H9 (cell line): ENCODE results near the gene CCDC78. TPM values are rescaled to one million over a fixed set of nuclear protein-coding genes. Genes with fewer than 3 reads are reported as not detected.

Experiments used
- DNase-seq: peaks from one replicate; pipeline ENCODE4 v3.0.0-alpha.2; 2017
- H2AFZ ChIP-seq: one replicate; pipeline ENCODE4 v1.6.1; 2013; ENCODE audit warnings: mild to moderate bottlenecking, low read length, control low read depth, moderate library complexity
- H2AK5ac ChIP-seq: 2 replicates; pipeline ENCODE4 v1.6.1; 2013; ENCODE audit warnings: low read length, control low read depth, mixed read lengths; ENCODE audit not compliant: insufficient read length
- H2BK120ac ChIP-seq: one replicate; pipeline ENCODE4 v1.6.1; 2013; ENCODE audit warnings: low read depth, mild to moderate bottlenecking, low read length, control low read depth, inconsistent platforms; ENCODE audit not compliant: poor library complexity, severe bottlenecking
- H2BK12ac ChIP-seq: 2 replicates; pipeline ENCODE4 v1.6.1; 2013; ENCODE audit warnings: low read length, control low read depth, mixed read lengths, low read depth; ENCODE audit not compliant: insufficient read length
- H2BK15ac ChIP-seq: 2 replicates; pipeline ENCODE4 v1.6.1; 2013; ENCODE audit warnings: low read depth, low read length, control low read depth
- H2BK20ac ChIP-seq: one replicate; pipeline ENCODE4 v1.6.1; 2013; ENCODE audit warnings: low read depth, mild to moderate bottlenecking, low read length, control low read depth, inconsistent platforms; ENCODE audit not compliant: poor library complexity, severe bottlenecking
- H2BK5ac ChIP-seq: 2 replicates; pipeline ENCODE4 v1.6.1; 2013; ENCODE audit warnings: low read length, control low read depth, mixed read lengths; ENCODE audit not compliant: insufficient read length
- H3K14ac ChIP-seq: 2 replicates; pipeline ENCODE4 v1.6.1; 2013; ENCODE audit warnings: low read length, control low read depth; ENCODE audit not compliant: insufficient read depth
- H3K18ac ChIP-seq: 2 replicates; pipeline ENCODE4 v1.6.1; 2013; ENCODE audit warnings: low read depth, mild to moderate bottlenecking, mixed read lengths, low read length, control low read depth; ENCODE audit not compliant: insufficient read length
- H3K23ac ChIP-seq: 2 replicates; pipeline ENCODE4 v1.6.1; 2013; ENCODE audit warnings: low read length, control low read depth, mixed read lengths, low read depth; ENCODE audit not compliant: insufficient read length
- H3K23me2 ChIP-seq: 2 replicates; pipeline ENCODE4 v1.6.1; 2013; ENCODE audit warnings: low read depth, mild to moderate bottlenecking, mixed read lengths, low read length, control low read depth; ENCODE audit not compliant: insufficient read length, poor library complexity, severe bottlenecking
- H3K27ac ChIP-seq: 2 replicates; pipeline ENCODE4 v1.5.1; 2013; ENCODE audit warnings: low read length, control low read depth, mixed read lengths, low read depth; ENCODE audit not compliant: insufficient read length
- H3K27me3 ChIP-seq: 2 replicates; pipeline ENCODE4 v1.6.1; 2013; ENCODE audit warnings: low read length, control low read depth, inconsistent platforms; ENCODE audit not compliant: insufficient read depth
- H3K4ac ChIP-seq: 2 replicates; pipeline ENCODE4 v1.6.1; 2013; ENCODE audit warnings: low read depth, mild to moderate bottlenecking, control low read depth, inconsistent platforms, low read length, moderate library complexity
- H3K4me1 ChIP-seq: 2 replicates; pipeline ENCODE4 v1.6.1; 2013; ENCODE audit warnings: low read length, control low read depth, inconsistent platforms; ENCODE audit not compliant: insufficient read depth
- H3K4me2 ChIP-seq: 2 replicates; pipeline ENCODE4 v1.6.1; 2013; ENCODE audit warnings: low read length, control low read depth, mixed read lengths; ENCODE audit not compliant: insufficient read length, insufficient read depth
- H3K56ac ChIP-seq: 2 replicates; pipeline ENCODE4 v1.6.1; 2013; ENCODE audit warnings: low read depth, mild to moderate bottlenecking, mixed read lengths, low read length, control low read depth; ENCODE audit not compliant: insufficient read length
- H3K79me1 ChIP-seq: 2 replicates; pipeline ENCODE4 v1.6.1; 2013; ENCODE audit warnings: low read depth, mild to moderate bottlenecking, moderate library complexity, low read length, control low read depth, inconsistent platforms; ENCODE audit not compliant: insufficient read depth, poor library complexity, severe bottlenecking
- H3K79me2 ChIP-seq: 2 replicates; pipeline ENCODE4 v1.6.1; 2013; ENCODE audit warnings: low read length, control low read depth, inconsistent platforms; ENCODE audit not compliant: insufficient read depth
- H3K9ac ChIP-seq: 2 replicates; pipeline ENCODE4 v1.6.1; 2013; ENCODE audit warnings: low read length, control low read depth, mixed read lengths; ENCODE audit not compliant: insufficient read length; ENCODE audit errors: extremely low read depth
- H3K9me3 ChIP-seq: one replicate; pipeline ENCODE4 v1.6.1; 2013; ENCODE audit warnings: low read depth, low read length, inconsistent platforms; ENCODE audit not compliant: control insufficient read depth
- H3T11ph ChIP-seq: one replicate; pipeline ENCODE4 v1.6.1; 2013; ENCODE audit warnings: mild to moderate bottlenecking, low read length, control low read depth, inconsistent platforms
- H4K20me1 ChIP-seq: one replicate; pipeline ENCODE4 v1.6.1; 2013; ENCODE audit not compliant: control insufficient read depth, insufficient read length, insufficient read depth
- H4K5ac ChIP-seq: 2 replicates; pipeline ENCODE4 v1.6.1; 2013; ENCODE audit warnings: low read depth, mild to moderate bottlenecking, mixed read lengths, low read length, control low read depth; ENCODE audit not compliant: insufficient read length
- H4K8ac ChIP-seq: replicated peaks from 2 replicates; pipeline ENCODE4 v1.6.1; 2013; ENCODE audit warnings: low read length, control low read depth, mixed read lengths, low read depth; ENCODE audit not compliant: insufficient read length
- H4K91ac ChIP-seq: 2 replicates; pipeline ENCODE4 v1.6.1; 2013; ENCODE audit warnings: low read depth, mild to moderate bottlenecking, moderate library complexity, mixed read lengths, low read length, control low read depth; ENCODE audit not compliant: insufficient read length
- H3K27ac Mint-ChIP-seq, 3 experiments: 2 replicates in 2 of 3; 3 replicates in 1 of 3; pipeline ENCODE4 v1.8.0; 2020 to 2021; ENCODE audit warnings: mixed read lengths in 3 of 3, mild to moderate bottlenecking in 1 of 3, moderate library complexity in 1 of 3
- H3K27me3 Mint-ChIP-seq: 2 replicates; pipeline ENCODE4 v1.8.0; 2021; ENCODE audit warnings: low read depth, mild to moderate bottlenecking, moderate library complexity, mixed read lengths
- H3K36me3 Mint-ChIP-seq, 3 experiments: 2 replicates in 2 of 3; 3 replicates in 1 of 3; pipeline ENCODE4 v1.8.0; 2020 to 2021; ENCODE audit warnings: low read depth in 3 of 3, mixed read lengths in 3 of 3; ENCODE audit not compliant: insufficient read depth in 1 of 3
- H3K4me1 Mint-ChIP-seq, 2 experiments: 2 replicates each; pipeline ENCODE4 v1.8.0; 2020; ENCODE audit warnings: mixed read lengths in 2 of 2
- H3K4me3 Mint-ChIP-seq, 2 experiments: 2 replicates in 1 of 2; 3 replicates in 1 of 2; pipeline ENCODE4 v1.8.0; 2020 to 2021; ENCODE audit warnings: mild to moderate bottlenecking in 2 of 2, mixed read lengths in 2 of 2, moderate library complexity in 1 of 2
- H3K9me3 Mint-ChIP-seq, 2 experiments: 2 replicates in 1 of 2; 3 replicates in 1 of 2; pipeline ENCODE4 v1.8.0; 2020; ENCODE audit warnings: mild to moderate bottlenecking in 2 of 2, mixed read lengths in 2 of 2, moderate library complexity in 1 of 2
- CTCF ChIP-seq: fragments of 200-600 bp; sonication (generic); conservative IDR thresholded peaks from 3 replicates; pipeline ENCODE4 v1.8.0; 2021; ENCODE audit warnings: antibody characterized with exemption, mild to moderate bottlenecking
- WGBS: extraction: QIAGEN DNeasy Blood & Tissue Kit; methylation state at CpG from one replicate; pipeline ENCODE4 v1.1.7; 2013; ENCODE audit warnings: missing lambda C conversion rate, low lambda C conversion rate, mixed read lengths; ENCODE audit not compliant: insufficient read length; ENCODE audit errors: extremely low coverage; 5-methylcytosine and 5-hydroxymethylcytosine counted together
- total RNA-seq: library from RNA; stranded (reverse); gene quantifications from 2 replicates; pipeline ENCODE4 v1.2.1, GENCODE V29; 2021

The CCDC78 gene
- total RNA-seq, 1 experiment from 2014 or later: 12.1 TPM

- peak overlapping the region; percentile 53 for H3K18ac ChIP-seq
- H3K4me1 ChIP-seq: no peaks in the 10 kb centered on the region
- H4K91ac ChIP-seq: no peak overlapping the region
- H3K9me3 ChIP-seq: no peaks in the 10 kb centered on the region
- no peak overlapping the region for H2BK5ac ChIP-seq
- H4K8ac ChIP-seq: no peak overlapping the region
- peak overlapping the region; percentile 35; the same call in 1 of the 2 replicates for H3K14ac ChIP-seq
- peak overlapping the region; percentile 87 for H3K4me2 ChIP-seq
- H3T11ph ChIP-seq: no peak overlapping the region
- Mint-ChIP-seq H3K4me3 (peak overlapping the region; percentile 47 to 72), H3K36me3 (peaks cover 0 to 7% (median 5%) of the 10 kb centered on the region in 3 experiments; a peak in 3 of 7 replicates), H3K4me1 (no peaks in the 10 kb centered on the region), H3K27ac (no peak overlapping the region), H3K9me3 (no peaks in the 10 kb centered on the region), H3K27me3 (peaks cover 14% of the 10 kb centered on the region)
- WGBS: no CpG with 5 or more reads among the region's 61 CpGs
- no peak overlapping the region for H3K56ac ChIP-seq
- no peak overlapping the region for H2BK15ac ChIP-seq
- no peak overlapping the region for H3K27ac ChIP-seq
- no peak overlapping the region for H2BK120ac ChIP-seq
- H4K5ac ChIP-seq: no peak overlapping the region
- no peak overlapping the region for H3K23ac ChIP-seq
- no peak for TF ChIP-seq CTCF
- H3K23me2 ChIP-seq: peaks cover 11% of the 10 kb centered on the region
- H2AK5ac ChIP-seq: no peak overlapping the region
- no peak overlapping the region for H3K4ac ChIP-seq
- no peak overlapping the region for H2BK20ac ChIP-seq
- no peaks in the 10 kb centered on the region for H3K79me2 ChIP-seq
- H3K9ac ChIP-seq: no peak overlapping the region
- H3K79me1 ChIP-seq: no peaks in the 10 kb centered on the region
- no peak for DNase-seq
- H2AFZ ChIP-seq: no peak overlapping the region
- no peaks in the 10 kb centered on the region for H3K27me3 ChIP-seq
- no peaks in the 10 kb centered on the region for H4K20me1 ChIP-seq
- no peak overlapping the region for H2BK12ac ChIP-seq
Measured at GRCh38 chr16:727291-727977, 1.2 kb upstream of the CCDC78 start.
